ENCODE results near the gene AIDA. TPM values are rescaled to one million over a fixed set of nuclear protein-coding genes. Genes with fewer than 3 reads are reported as not detected.

Gene AIDA
- total RNA-seq, 1 experiment from 2014 or later = 92.8 TPM

GRCh38 chr1:222761083-222761482 lies 48.8 kb upstream of the AIDA start:
- no CpG with 5 or more reads among the region's 1 CpG for WGBS (ENCODE audit: extremely low coverage, insufficient read length, low lambda C conversion rate)
- no peak overlapping the region for H3K27ac ChIP-seq (ENCODE audit: insufficient read length, low read depth, low read length)
- H3K9ac ChIP-seq (ENCODE audit: extremely low read depth, insufficient read length, low read length) = no peak overlapping the region
- peaks cover 0 to 7% of the 10 kb centered on the region in 2 experiments; a peak in 1 of 4 replicates for H3K4me1 Mint-ChIP-seq
- no peak overlapping the region for H2BK20ac ChIP-seq (ENCODE audit: low read depth, low read length, poor library complexity, severe bottlenecking)
- H3K27ac Mint-ChIP-seq = no peak overlapping the region
- no peak overlapping the region for H3K14ac ChIP-seq (ENCODE audit: insufficient read depth, low read length)
- no peaks in the 10 kb centered on the region for H3K79me1 ChIP-seq (ENCODE audit: insufficient read depth, low read depth, low read length, poor library complexity, severe bottlenecking)
- H3K27me3 ChIP-seq (ENCODE audit: insufficient read depth, low read length) = no peaks in the 10 kb centered on the region
- H3K4me2 ChIP-seq (ENCODE audit: insufficient read depth, insufficient read length, low read length) = no peak overlapping the region
- H3K18ac ChIP-seq (ENCODE audit: insufficient read length, low read depth, low read length) = no peak overlapping the region
- H4K20me1 ChIP-seq (ENCODE audit: control insufficient read depth, insufficient read depth, insufficient read length) = no peaks in the 10 kb centered on the region
- no peaks in the 10 kb centered on the region for H3K27me3 Mint-ChIP-seq (ENCODE audit: low read depth)
- H3K4me1 ChIP-seq (ENCODE audit: insufficient read depth, low read length) = no peaks in the 10 kb centered on the region
- H4K8ac ChIP-seq (replicated peaks; ENCODE audit: insufficient read length, low read depth, low read length) = no peak overlapping the region
- H3K79me2 ChIP-seq (ENCODE audit: insufficient read depth, low read length) = no peaks in the 10 kb centered on the region
- H3K9me3 Mint-ChIP-seq = peaks cover 7 to 15% of the 10 kb centered on the region in 2 experiments
- H2BK5ac ChIP-seq (ENCODE audit: insufficient read length, low read length) = no peak overlapping the region
- H3K36me3 Mint-ChIP-seq (ENCODE audit: insufficient read depth in 1 of 3, low read depth in 3 of 3) = no peaks in the 10 kb centered on the region
- no peak overlapping the region for H3K4ac ChIP-seq (ENCODE audit: low read depth, low read length)
- no peak overlapping the region for H3K4me3 Mint-ChIP-seq
- TF ChIP-seq CTCF (conservative IDR thresholded peaks at IDR 0.05) = no peak
- H2BK15ac ChIP-seq (ENCODE audit: low read depth, low read length) = no peak overlapping the region
- no peak for DNase-seq
- no peak overlapping the region for H3T11ph ChIP-seq (ENCODE audit: low read length)
- H4K5ac ChIP-seq (ENCODE audit: insufficient read length, low read depth, low read length) = no peak overlapping the region
- H3K23ac ChIP-seq (ENCODE audit: insufficient read length, low read depth, low read length) = no peak overlapping the region
- no peak overlapping the region for H2BK12ac ChIP-seq (ENCODE audit: insufficient read length, low read depth, low read length)
- H3K9me3 ChIP-seq (ENCODE audit: control insufficient read depth, low read depth, low read length) = no peaks in the 10 kb centered on the region
- no peak overlapping the region for H2AK5ac ChIP-seq (ENCODE audit: insufficient read length, low read length)
- H3K23me2 ChIP-seq (ENCODE audit: insufficient read length, low read depth, low read length, poor library complexity, severe bottlenecking) = no peaks in the 10 kb centered on the region
- no peak overlapping the region for H3K56ac ChIP-seq (ENCODE audit: insufficient read length, low read depth, low read length)
- no peak overlapping the region for H4K91ac ChIP-seq (ENCODE audit: insufficient read length, low read depth, low read length)
- no peak overlapping the region for H2AFZ ChIP-seq (ENCODE audit: low read length)
- H2BK120ac ChIP-seq (ENCODE audit: low read depth, low read length, poor library complexity, severe bottlenecking) = no peak overlapping the region

Measured in H9 (cell line).